Body of pancreas (tissue), 4 donors: ENCODE measurements around the gene STAU1. TPM values are rescaled to one million over a fixed set of nuclear protein-coding genes. Genes with fewer than 3 reads are reported as not detected.

Source experiments
- ATAC-seq: fragments of 150-250 bp; one replicate; pipeline ENCODE4 v1.9.1; 2016
- DNase-seq, 4 donors: peaks; one replicate each; pipeline ENCODE4 v3.0.0-alpha.2; 2019
- H3K27ac ChIP-seq, 4 donors: fragments of 200-600 bp; sonication (generic); 1 replicate in 3 of 4; 2 replicates in 1 of 4; pipeline versions ENCODE4 v1.5.1 to v1.6.1; 2016 to 2019; ENCODE audit warnings: mild to moderate bottlenecking in 1 of 4, mixed read lengths in 1 of 4, moderate library complexity in 1 of 4
- H3K27me3 ChIP-seq, 2 donors: fragments of 200-600 bp; sonication (generic); one replicate each; pipeline ENCODE4 v1.6.0; 2016; ENCODE audit warnings: mild to moderate bottlenecking in 1 of 2
- H3K36me3 ChIP-seq, 2 donors: fragments of 200-600 bp; sonication (generic); replicated peaks in 1 of 2; 2 replicates each; pipeline ENCODE4 v1.5.1; 2016; ENCODE audit warnings: low read depth in 2 of 2; ENCODE audit not compliant: insufficient read depth in 1 of 2
- H3K4me1 ChIP-seq: fragments of 200-600 bp; sonication (generic); one replicate; pipeline ENCODE4 v1.6.0; 2016
- H3K4me3 ChIP-seq, 2 donors: fragments of 200-600 bp; sonication (generic); 1 replicate in 1 of 2; 2 replicates in 1 of 2; pipeline ENCODE4 v1.5.1; 2016 to 2019
- H3K9me3 ChIP-seq, 3 donors: fragments of 200-600 bp; sonication (generic); 1 replicate in 2 of 3; 2 replicates in 1 of 3; pipeline ENCODE4 v1.5.1; 2016
- POLR2A ChIP-seq, 3 donors: fragments of 450-650 bp; IDR thresholded peaks; one replicate each; pipeline ENCODE4 v1.6.1; 2016; ENCODE audit warnings: antibody characterized with exemption in 3 of 3, mild to moderate bottlenecking in 2 of 3
- WGBS, 2 donors: methylation state at CpG; one replicate each; pipeline ENCODE4 v1.1.5; 2017; 5-methylcytosine and 5-hydroxymethylcytosine counted together
- intact Hi-C: fragments of 100-400 bp; cut with DNase I; formaldehyde crosslinking; loops from one replicate; pipeline ENCODE4 v1.15.1; 2023
- total RNA-seq, 2 donors: library from RNA; depleted of rRNA; stranded (reverse); fragments of >200 nt; gene quantifications; one replicate each; pipeline ENCODE4 v1.1.0, GENCODE V29; 2016
- TF ChIP-seq, protein P1 (sequence below), 7 experiments: fragments of 450-650 bp in 4 of 7; fragments of 200-600 bp in 3 of 7; sonication (generic) in 3 of 7; IDR thresholded peaks; one replicate each; pipeline ENCODE4 v1.5.1; 2016 to 2019; ENCODE audit warnings: antibody characterized with exemption in 7 of 7

Gene STAU1
- total RNA-seq, 2 donors from 2014 or later: 50.4 to 78.3 TPM

- H3K9me3 ChIP-seq: no peaks in the 10 kb centered on the region
- ATAC-seq (peak; percentile 65), DNase-seq (peak; percentile 95 to 97 (median 96))
- H3K4me3 ChIP-seq: no peak overlapping the region
- TF ChIP-seq, protein P1, sequence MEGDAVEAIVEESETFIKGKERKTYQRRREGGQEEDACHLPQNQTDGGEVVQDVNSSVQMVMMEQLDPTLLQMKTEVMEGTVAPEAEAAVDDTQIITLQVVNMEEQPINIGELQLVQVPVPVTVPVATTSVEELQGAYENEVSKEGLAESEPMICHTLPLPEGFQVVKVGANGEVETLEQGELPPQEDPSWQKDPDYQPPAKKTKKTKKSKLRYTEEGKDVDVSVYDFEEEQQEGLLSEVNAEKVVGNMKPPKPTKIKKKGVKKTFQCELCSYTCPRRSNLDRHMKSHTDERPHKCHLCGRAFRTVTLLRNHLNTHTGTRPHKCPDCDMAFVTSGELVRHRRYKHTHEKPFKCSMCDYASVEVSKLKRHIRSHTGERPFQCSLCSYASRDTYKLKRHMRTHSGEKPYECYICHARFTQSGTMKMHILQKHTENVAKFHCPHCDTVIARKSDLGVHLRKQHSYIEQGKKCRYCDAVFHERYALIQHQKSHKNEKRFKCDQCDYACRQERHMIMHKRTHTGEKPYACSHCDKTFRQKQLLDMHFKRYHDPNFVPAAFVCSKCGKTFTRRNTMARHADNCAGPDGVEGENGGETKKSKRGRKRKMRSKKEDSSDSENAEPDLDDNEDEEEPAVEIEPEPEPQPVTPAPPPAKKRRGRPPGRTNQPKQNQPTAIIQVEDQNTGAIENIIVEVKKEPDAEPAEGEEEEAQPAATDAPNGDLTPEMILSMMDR (IDR thresholded peaks at IDR 0.05): peak; percentile 68 to 95 (median 89)
- no peak for TF ChIP-seq POLR2A (IDR thresholded peaks at IDR 0.05)
- H3K27me3 ChIP-seq: no peaks in the 10 kb centered on the region
- H3K36me3 ChIP-seq: no peaks in the 10 kb centered on the region
- peaks cover 24% of the 10 kb centered on the region for H3K4me1 ChIP-seq
- intact Hi-C loops: loop anchor here (5.0 kb wide), 1 partner anchor 85 kb away; no protein-coding TSS in a partner anchor
- H3K27ac ChIP-seq: peak overlapping the region in 2 of 4 donors; percentile 47 to 60
- 14 to 19% methylated on average over 11 of the region's 11 CpGs for WGBS, 2 donors
Observed at GRCh38 chr20:49216991-49217578, 29.0 kb upstream of the STAU1 start.

GRCh38 chr20:49215232-49215631 lies 27.1 kb upstream of the STAU1 start:
- TF ChIP-seq, protein P1 (IDR thresholded peaks at IDR 0.05): no peak
- TF ChIP-seq POLR2A (IDR thresholded peaks at IDR 0.05): no peak
- Histone ChIP-seq H3K4me1 (peaks cover 32% of the 10 kb centered on the region), H3K9me3 (no peaks in the 10 kb centered on the region), H3K4me3 (no peak overlapping the region), H3K27me3 (no peaks in the 10 kb centered on the region), H3K36me3 (no peaks in the 10 kb centered on the region), H3K27ac (no peak overlapping the region)
- WGBS, 2 donors: 87 to 94% methylated on average over 3 of the region's 3 CpGs
- intact Hi-C loops: loop anchor here (5.0 kb wide), 1 partner anchor 83 kb away; no protein-coding TSS in a partner anchor
- ATAC-seq: no peak
- no peak for DNase-seq

GRCh38 chr20:49214571-49214970 lies 26.4 kb upstream of the STAU1 start:
- H3K9me3 ChIP-seq: no peaks in the 10 kb centered on the region
- no peak for ATAC-seq
- no peak overlapping the region for H3K27ac ChIP-seq
- peaks cover 31% of the 10 kb centered on the region for H3K4me1 ChIP-seq
- H3K4me3 ChIP-seq: no peak overlapping the region
- TF ChIP-seq, protein P1 (IDR thresholded peaks at IDR 0.05): no peak
- TF ChIP-seq POLR2A (IDR thresholded peaks at IDR 0.05): no peak
- H3K36me3 ChIP-seq: no peaks in the 10 kb centered on the region
- intact Hi-C loops: no loop called here
- no peak for DNase-seq
- H3K27me3 ChIP-seq: no peaks in the 10 kb centered on the region

DNA sequence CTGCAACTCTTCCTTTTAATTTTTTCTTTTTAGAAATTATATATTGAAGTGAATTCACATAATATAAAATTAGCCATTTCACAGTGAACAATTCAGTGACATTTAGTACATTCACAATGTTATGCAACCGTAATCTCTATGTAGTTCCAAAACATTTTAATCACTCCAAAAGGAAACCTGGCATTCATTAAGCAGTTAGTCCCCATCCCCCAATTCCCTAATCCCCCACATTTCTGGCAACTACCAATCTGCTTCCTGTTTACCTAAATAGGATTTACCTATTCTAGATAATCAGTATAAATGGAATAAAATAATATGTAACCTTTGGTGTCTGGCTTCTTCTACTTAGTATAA lies 22.6 kb upstream of the STAU1 start:
- no peaks in the 10 kb centered on the region for H3K27me3 ChIP-seq
- peak overlapping the region in 3 of 4 donors; percentile 30 to 73 (median 32) for H3K27ac ChIP-seq
- 16 to 19% methylated on average over 1 of the region's 1 CpG for WGBS, 2 donors
- peaks cover 19% of the 10 kb centered on the region for H3K4me1 ChIP-seq
- H3K36me3 ChIP-seq: no peaks in the 10 kb centered on the region
- ATAC-seq (peak; percentile 68), DNase-seq (no peak)
- H3K9me3 ChIP-seq: no peaks in the 10 kb centered on the region
- TF ChIP-seq POLR2A (IDR thresholded peaks at IDR 0.05): no peak
- TF ChIP-seq, protein P1 (IDR thresholded peaks at IDR 0.05): no peak
- intact Hi-C loops: no loop called here
- no peak overlapping the region for H3K4me3 ChIP-seq
